Stimulated activated CD4-positive, alpha-beta T cell treated with anti-CD3 and anti-CD28 coated beads, Interleukin-12 subunit alpha, Interleukin-12 subunit beta, amount 100 ng/mL, for 4 hours (primary cell): ENCODE results near the gene SRP68.
A peak's percentile ranks its signal among the peaks of the same experiment; 100 is the strongest.
"Not testable (repeated sequence)": the region's sequence is repeated elsewhere in the genome, so short reads cannot be mapped to it uniquely, and the experiment has no call there.

ENCODE experiments used
- DNase-seq: peaks from one replicate; pipeline ENCODE4 v3.0.0-alpha.2; 2020

SRP68 gene

GRCh38 chr17:76076765-76077583 lies 4.7 kb upstream of the SRP68 start:
- no peak for DNase-seq

GRCh38 chr17:76076146-76076764 lies 3.9 kb upstream of the SRP68 start:
- DNase-seq = no peak

GRCh38 chr17:76075364-76076145 lies 3.2 kb upstream of the SRP68 start:
- no peak for DNase-seq

- DNase-seq = no peak
These were observed 2.4 kb upstream of the SRP68 start, which contains the start of gene GALR2 for GRCh38 chr17:76074390-76075363. TSS of gene GALR2 (plus strand) at chr17:76074781. CDS start at chr17:76074884, 103 bp downstream.

GRCh38 chr17:76071531-76072147 lies 678 bp downstream of the SRP68 start:
- no peak for DNase-seq

- no peak for DNase-seq
These were observed 6.5 kb downstream of the SRP68 start for GRCh38 chr17:76065775-76066174.

- DNase-seq = no peak
These were observed 8.3 kb downstream of the SRP68 start for GRCh38 chr17:76063875-76064546.

- DNase-seq = not testable (repeated sequence)
These were observed 14.1 kb downstream of the SRP68 start for GRCh38 chr17:76058264-76058663.

- no peak for DNase-seq
These were observed 15.4 kb downstream of the SRP68 start for GRCh38 chr17:76056882-76057281.

GRCh38 chr17:76054112-76054476 lies 18.2 kb downstream of the SRP68 start:
- no peak for DNase-seq

- peak; percentile 22 for DNase-seq
These were observed 18.8 kb downstream of the SRP68 start for GRCh38 chr17:76053246-76054111.

GRCh38 chr17:76051561-76051960 lies 20.8 kb downstream of the SRP68 start:
- no peak for DNase-seq

GRCh38 chr17:76050538-76051467 lies 21.5 kb downstream of the SRP68 start:
- no peak for DNase-seq

- no peak for DNase-seq
These were observed 22.3 kb downstream of the SRP68 start for GRCh38 chr17:76049836-76050537.

- DNase-seq = no peak
These were observed 23.1 kb downstream of the SRP68 start for GRCh38 chr17:76049239-76049638.

- DNase-seq = no peak
These were observed 23.6 kb downstream of the SRP68 start for GRCh38 chr17:76048711-76049110.

- no peak for DNase-seq
These were observed 24.2 kb downstream of the SRP68 start for GRCh38 chr17:76048025-76048605.

- DNase-seq = no peak
These were observed 26.3 kb downstream of the SRP68 start for GRCh38 chr17:76046064-76046463.
